HepG2 (cell line): Measurements from ENCODE around the gene TSTD2. TPM values are rescaled to one million over a fixed set of nuclear protein-coding genes. Genes with fewer than 3 reads are reported as not detected.

ENCODE experiments used
- ATAC-seq: fragments of 200-7000 bp; cut with Tn5 transposase; 3 replicates; pipeline ENCODE4 v1.9.1; 2020; ENCODE audit warnings: mild to moderate bottlenecking, moderate library complexity
- BruUV-seq: library from RNA; stranded (reverse); fragments of 400-500 nt; replicated peaks from 2 replicates; lab custom pipeline; 2021; lab: Mats Ljungman, UMichigan
- CTCF ChIA-PET: fragments of 300-600 bp; formaldehyde crosslinking; extraction: SDS; loops from one replicate; lab custom pipeline; 2021; ENCODE audit warnings: low total read pairs, inconsistent platforms, low intra/inter-chr PET ratio; lab: Yijun Ruan, JAX
- POLR2A ChIA-PET: fragments of 350-600 bp; sonication (Branson Sonifier 250); formaldehyde crosslinking; loops from one replicate; lab custom pipeline; 2020; ENCODE audit warnings: antibody characterized with exemption, inconsistent platforms; lab: Yijun Ruan, JAX
- DNase-seq: peaks from one replicate; pipeline ENCODE4 v3.0.0-alpha.2; 2015; ENCODE audit warnings: low spot score
- FAIRE-seq: peaks from 3 replicates; lab custom pipeline; 2011; peaks lifted over from hg19 to GRCh38; lab: Jason Lieb, UNC
- H2AFZ ChIP-seq: one replicate; pipeline ENCODE4 v1.6.1; 2011; ENCODE audit warnings: low read length, inconsistent platforms
- H3K27ac ChIP-seq: fragments of 300-600 bp; 3 replicates; pipeline ENCODE4 v1.8.0; 2011; ENCODE audit warnings: mixed run types, mild to moderate bottlenecking, mixed read lengths, low read length, inconsistent platforms; ENCODE audit not compliant: insufficient read depth; ENCODE audit errors: extremely low read length
- H3K27me3 ChIP-seq, 2 experiments: fragments of 200-600 bp in 1 of 2; 2 replicates in 1 of 2; 3 replicates in 1 of 2; pipeline versions ENCODE4 v1.6.0 to v1.8.0; 2011; ENCODE audit warnings: low read length in 2 of 2, mild to moderate bottlenecking in 2 of 2, moderate library complexity in 2 of 2, inconsistent platforms in 1 of 2; ENCODE audit not compliant: insufficient read depth in 2 of 2, control insufficient read depth in 1 of 2
- H3K36me3 ChIP-seq, 2 experiments: fragments of 200-600 bp in 1 of 2; replicated peaks in 1 of 2; 2 replicates in 1 of 2; 3 replicates in 1 of 2; pipeline versions ENCODE4 v1.5.1 to v1.8.0; 2011; ENCODE audit warnings: low read length in 2 of 2, inconsistent platforms in 1 of 2; ENCODE audit not compliant: insufficient read depth in 2 of 2, control insufficient read depth in 1 of 2
- H3K4me1 ChIP-seq: 2 replicates; pipeline ENCODE4 v1.5.1; 2012; ENCODE audit warnings: low read length, inconsistent platforms; ENCODE audit not compliant: insufficient read depth
- H3K4me2 ChIP-seq: 2 replicates; pipeline ENCODE4 v1.6.0; 2011; ENCODE audit warnings: low read depth, low read length, inconsistent platforms
- H3K4me3 ChIP-seq, 3 experiments: fragments of 200-600 bp in 1 of 3; sonication (generic), shearing (Covaris generic) in 1 of 3; replicated peaks in 1 of 3; 2 replicates each; pipeline ENCODE4 v1.5.1; 2011 to 2016; ENCODE audit warnings: low read length in 3 of 3, inconsistent platforms in 2 of 3, low read depth in 2 of 3, mild to moderate bottlenecking in 2 of 3, control low read depth in 1 of 3, mixed read lengths in 1 of 3; ENCODE audit not compliant: insufficient read depth in 1 of 3
- H3K79me2 ChIP-seq: one replicate; pipeline ENCODE4 v1.6.1; 2011; ENCODE audit warnings: low read length, inconsistent platforms; ENCODE audit not compliant: insufficient read depth
- H3K9ac ChIP-seq: 2 replicates; pipeline ENCODE4 v1.6.0; 2011; ENCODE audit warnings: mild to moderate bottlenecking, low read depth, low read length, inconsistent platforms; ENCODE audit not compliant: insufficient read depth
- H3K9me3 ChIP-seq: 2 replicates; pipeline ENCODE4 v1.5.1; 2012; ENCODE audit warnings: mild to moderate bottlenecking, low read length
- H4K20me1 ChIP-seq: 2 replicates; pipeline ENCODE4 v1.6.0; 2011; ENCODE audit warnings: inconsistent platforms, mild to moderate bottlenecking, low read length, moderate library complexity; ENCODE audit not compliant: insufficient read depth
- GABPB1 ChIP-seq: IDR thresholded peaks from 2 replicates; pipeline ENCODE4 v1.6.1; 2016; ENCODE audit warnings: mild to moderate bottlenecking, missing genetic modification reagents, moderate library complexity, missing compliant biosample characterization
- GLMP ChIP-seq: sonication (generic); formaldehyde crosslinking; IDR thresholded peaks from 2 replicates; pipeline ENCODE4 v1.9.0; 2021; ENCODE audit warnings: missing genetic modification reagents, mild to moderate bottlenecking, borderline replicate concordance
- HOXA9 ChIP-seq: sonication (generic); formaldehyde crosslinking; IDR thresholded peaks from 2 replicates; pipeline ENCODE4 v1.8.1; 2022; ENCODE audit warnings: missing genetic modification reagents, mild to moderate bottlenecking, moderate library complexity, borderline replicate concordance
- IRF1 ChIP-seq: sonication (generic); formaldehyde crosslinking; IDR thresholded peaks from 2 replicates; pipeline ENCODE4 v1.4.0; 2020; ENCODE audit warnings: low read depth, mild to moderate bottlenecking, missing genetic modification reagents
- MLLT10 ChIP-seq: sonication (generic); formaldehyde crosslinking; IDR thresholded peaks from 2 replicates; pipeline ENCODE4 v1.4.0; 2020; ENCODE audit warnings: missing genetic modification reagents
- RERE ChIP-seq: IDR thresholded peaks from 2 replicates; pipeline ENCODE4 v1.6.1; 2016; ENCODE audit warnings: low read depth, missing genetic modification reagents, missing compliant biosample characterization
- SRF ChIP-seq: IDR thresholded peaks from 2 replicates; pipeline ENCODE4 v1.6.1; 2011; ENCODE audit warnings: mild to moderate bottlenecking, low read depth, low read length, moderate library complexity
- TFE3 ChIP-seq: IDR thresholded peaks from 2 replicates; pipeline ENCODE4 v1.6.1; 2016
- ZBTB44 ChIP-seq: sonication (generic); formaldehyde crosslinking; IDR thresholded peaks from 2 replicates; pipeline ENCODE4 v1.4.0; 2020; ENCODE audit warnings: missing genetic modification reagents
- ZFAT ChIP-seq: sonication (generic); formaldehyde crosslinking; conservative IDR thresholded peaks from 2 replicates; pipeline ENCODE4 v1.8.1; 2023; ENCODE audit warnings: missing genetic modification reagents, inconsistent platforms
- ZNF343 ChIP-seq: sonication (generic); formaldehyde crosslinking; IDR thresholded peaks from 2 replicates; pipeline ENCODE4 v1.4.0; 2020; ENCODE audit warnings: mild to moderate bottlenecking, missing genetic modification reagents
- ZNF460 ChIP-seq: sonication (generic); formaldehyde crosslinking; IDR thresholded peaks from 2 replicates; pipeline ENCODE4 v1.5.1; 2020; ENCODE audit warnings: missing genetic modification reagents, mild to moderate bottlenecking, borderline replicate concordance
- ZNF713 ChIP-seq: sonication (generic); formaldehyde crosslinking; IDR thresholded peaks from 2 replicates; pipeline ENCODE4 v1.4.0; 2020; ENCODE audit warnings: mild to moderate bottlenecking, missing genetic modification reagents
- ZSCAN9 ChIP-seq: IDR thresholded peaks from 2 replicates; pipeline ENCODE4 v1.6.1; 2016; ENCODE audit warnings: borderline replicate concordance
- WGBS: methylation state at CpG from one replicate; pipeline ENCODE4 v1.1.6; 2017; ENCODE audit warnings: low lambda C conversion rate; 5-methylcytosine and 5-hydroxymethylcytosine counted together
- in situ Hi-C: cut with HindIII; loops from 2 replicates; pipeline ENCODE4 v1.10.0; 2017; ENCODE audit warnings: low pct_unique_long_range_greater_than_20kb; ENCODE audit not compliant: extremely low pct_ligation_motif_present
- intact Hi-C: fragments of 100-400 bp; cut with micrococcal nuclease; formaldehyde crosslinking; loops from one replicate; pipeline ENCODE4 v1.10.0; 2022; ENCODE audit not compliant: unreplicated experiment
- polyA plus RNA-seq, 8 experiments: library from polyadenylated mRNA; depleted of rRNA in 3 of 8; stranded (reverse) in 7 of 8; unstranded in 1 of 8; fragments of >200 nt; fragmentation: Illumina TruSeq in 4 of 8; extraction: Trizol in 4 of 8; gene quantifications; 2 replicates each; pipeline versions ENCODE4 v1.2.1 to v1.2.3, GENCODE V29; 2011 to 2016; ENCODE audit warnings: low read depth in 4 of 8, missing spikeins in 1 of 8, mixed read lengths in 1 of 8; ENCODE audit not compliant: insufficient read depth in 1 of 8
- total RNA-seq, 5 experiments: library from RNA; depleted of rRNA; stranded (reverse); fragments of >200 nt; fragmentation: Illumina TruSeq; extraction: Trizol; gene quantifications; 2 replicates each; pipeline ENCODE4 v1.2.3, GENCODE V29; 2016; ENCODE audit warnings: low read depth in 1 of 5

The TSTD2 gene
- total and polyA plus RNA-seq, 2 of the 13 experiments (the other 11 are each of a cell fraction or from before 2014, with no cell fraction given), result 16.0 to 23.1 TPM

- no peaks in the 10 kb centered on the region for H3K9me3 ChIP-seq
- DNase-seq, result no peak
- no peak overlapping the region for H2AFZ ChIP-seq
- no peak overlapping the region for H3K9ac ChIP-seq
- ATAC-seq, result no peak
- no peak overlapping the region for H3K27ac ChIP-seq
- H3K36me3 ChIP-seq, result peaks cover 14 to 87% of the 10 kb centered on the region in 2 experiments
- BruUV-seq, result no TSS peak
- no peak overlapping the region for H3K4me3 ChIP-seq
- no peaks in the 10 kb centered on the region for H4K20me1 ChIP-seq
- H3K79me2 ChIP-seq, result no peaks in the 10 kb centered on the region
- intact Hi-C loops (no loop called here), in situ Hi-C loops (no loop called here)
- H3K4me2 ChIP-seq, result no peak overlapping the region
- no peaks in the 10 kb centered on the region for H3K27me3 ChIP-seq
- no peak for FAIRE-seq
- WGBS, result 95% methylated on average over 5 of the region's 5 CpGs
- H3K4me1 ChIP-seq, result 0 out of 2 replicates have a peak, but pooled peaks cover 6% of the 10 kb centered on the region
- ChIA-PET CTCF (no interaction called here), POLR2A (interaction anchor here (1.1 kb wide), 1 partner anchor 20 kb away, joined by 3 read pairs; no protein-coding TSS in a partner anchor)
- TF ChIP-seq ZNF713 (CRISPR knock-in tag) (no peak), IRF1 (CRISPR knock-in tag) (no peak), ZNF460 (no peak), SRF (no peak), MLLT10 (no peak), ZSCAN9 (no peak), ZNF343 (CRISPR knock-in tag) (no peak), HOXA9 (CRISPR knock-in tag) (no peak), ZBTB44 (CRISPR knock-in tag) (no peak), TFE3 (no peak), GABPB1 (CRISPR knock-in tag) (no peak), GLMP (CRISPR knock-in tag) (no peak), RERE (no peak), ZFAT (CRISPR knock-in tag) (no peak)
Measured at GRCh38 chr9:97660340-97660739, 27.2 kb upstream of the TSTD2 start.
